HG02970 (cell line): Measurements from ENCODE around the gene TRIP13.
"Not testable (repeated sequence)": the region's sequence is repeated elsewhere in the genome, so short reads cannot be mapped to it uniquely, and the experiment has no call there.

Source experiments
- ATAC-seq: cut with Tn5 transposase; IDR thresholded peaks from one replicate; pipeline ENCODE4 v1.9.1; 2021; ENCODE audit warnings: mild to moderate bottlenecking, moderate library complexity, moderate number of reproducible peaks; ENCODE audit not compliant: unreplicated experiment, low FRiP score

The TRIP13 gene

DNA sequence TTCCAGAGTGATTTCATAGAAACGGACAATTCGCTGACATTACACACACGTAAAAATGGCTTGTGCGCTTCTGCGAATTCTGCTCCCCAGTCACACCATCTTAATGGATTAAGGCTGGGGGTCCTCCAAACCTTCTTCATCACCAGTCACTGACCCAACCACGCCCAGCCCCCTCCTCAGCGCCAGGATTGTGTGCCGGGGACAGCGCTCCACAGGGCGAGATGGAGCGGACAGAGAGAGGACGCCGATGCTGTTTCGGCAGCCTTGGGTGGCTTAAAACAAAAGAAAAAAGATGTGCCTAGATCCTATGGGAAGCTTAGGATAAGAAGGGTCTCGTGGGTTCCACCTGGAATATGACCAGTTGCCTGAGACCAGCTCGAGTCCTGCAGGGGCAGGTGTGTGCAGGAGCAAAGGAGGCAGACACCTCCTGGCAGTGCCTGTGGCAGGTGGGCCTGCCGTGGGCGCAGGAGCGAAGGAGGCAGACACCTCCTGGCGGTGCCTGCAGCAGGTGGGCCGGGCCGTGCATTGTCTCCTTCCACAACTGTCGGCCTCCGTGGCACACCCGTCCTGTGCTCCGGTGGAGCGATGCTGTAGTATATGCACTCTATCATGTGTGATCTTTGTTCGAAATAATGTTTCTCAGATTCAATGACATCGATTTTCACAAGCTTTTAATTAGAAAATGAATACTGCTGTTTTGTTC lies 20.9 kb upstream of the TRIP13 start:
- ATAC-seq = no peak

DNA sequence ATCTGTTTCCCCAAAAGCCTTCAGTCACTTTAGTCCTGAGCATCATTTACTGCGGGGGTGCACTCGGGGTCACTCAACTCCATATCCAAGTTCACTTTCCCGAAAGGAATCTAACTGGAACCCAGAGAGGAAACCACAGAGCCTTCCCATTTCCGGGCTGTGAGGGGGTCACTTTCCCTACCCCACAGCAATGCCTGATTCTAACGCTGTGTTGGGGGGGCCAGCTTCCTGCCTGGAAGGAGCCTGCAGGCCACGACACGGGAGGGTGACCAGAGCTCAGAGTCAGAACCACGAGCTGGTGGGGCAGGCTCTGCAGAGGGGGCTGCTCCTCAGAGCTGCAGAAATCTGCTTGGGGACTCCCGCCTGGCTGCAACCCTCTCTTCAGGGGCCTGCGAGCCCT lies 20.4 kb upstream of the TRIP13 start:
- no peak for ATAC-seq

DNA sequence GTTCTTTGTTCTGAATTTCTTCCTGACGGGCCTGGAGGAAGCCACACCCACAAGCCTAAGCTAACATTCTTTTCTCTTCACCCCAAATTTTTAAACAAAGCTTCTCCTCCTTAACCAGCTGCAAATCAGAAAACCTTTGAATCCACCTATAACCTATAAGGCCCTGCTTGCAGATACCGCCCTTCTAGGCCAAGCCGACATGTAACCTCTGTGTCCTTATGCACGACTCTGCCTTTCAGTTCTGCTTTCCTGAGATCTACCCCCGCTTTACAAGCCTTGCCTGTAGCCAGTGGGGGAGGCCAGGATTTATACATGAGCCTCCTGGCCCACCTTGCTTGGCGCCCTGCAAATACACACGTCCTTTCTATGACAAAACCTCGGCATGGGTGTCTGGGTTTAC lies 19.4 kb upstream of the TRIP13 start:
- no peak for ATAC-seq

DNA sequence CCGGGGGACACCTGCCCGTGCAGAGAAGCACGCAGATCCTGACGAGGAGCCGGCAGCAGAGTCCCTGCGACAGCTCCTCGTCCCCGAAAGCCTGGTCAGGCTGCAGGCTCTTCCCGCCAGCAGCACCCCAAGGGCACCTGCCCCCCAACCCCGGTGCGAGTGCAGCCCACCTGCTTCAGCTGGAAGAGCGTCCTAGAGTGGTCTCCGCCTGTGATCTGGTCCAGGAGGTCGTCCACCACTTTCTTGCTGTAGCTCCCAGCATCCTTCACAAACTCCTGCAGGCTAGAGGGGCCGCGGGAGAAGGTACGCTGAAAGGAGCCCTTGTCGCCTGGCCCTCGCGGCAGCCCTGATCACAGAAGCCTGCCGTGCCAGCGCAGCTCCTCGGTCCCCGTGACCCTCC lies 16.8 kb upstream of the TRIP13 start:
- ATAC-seq = no peak

DNA sequence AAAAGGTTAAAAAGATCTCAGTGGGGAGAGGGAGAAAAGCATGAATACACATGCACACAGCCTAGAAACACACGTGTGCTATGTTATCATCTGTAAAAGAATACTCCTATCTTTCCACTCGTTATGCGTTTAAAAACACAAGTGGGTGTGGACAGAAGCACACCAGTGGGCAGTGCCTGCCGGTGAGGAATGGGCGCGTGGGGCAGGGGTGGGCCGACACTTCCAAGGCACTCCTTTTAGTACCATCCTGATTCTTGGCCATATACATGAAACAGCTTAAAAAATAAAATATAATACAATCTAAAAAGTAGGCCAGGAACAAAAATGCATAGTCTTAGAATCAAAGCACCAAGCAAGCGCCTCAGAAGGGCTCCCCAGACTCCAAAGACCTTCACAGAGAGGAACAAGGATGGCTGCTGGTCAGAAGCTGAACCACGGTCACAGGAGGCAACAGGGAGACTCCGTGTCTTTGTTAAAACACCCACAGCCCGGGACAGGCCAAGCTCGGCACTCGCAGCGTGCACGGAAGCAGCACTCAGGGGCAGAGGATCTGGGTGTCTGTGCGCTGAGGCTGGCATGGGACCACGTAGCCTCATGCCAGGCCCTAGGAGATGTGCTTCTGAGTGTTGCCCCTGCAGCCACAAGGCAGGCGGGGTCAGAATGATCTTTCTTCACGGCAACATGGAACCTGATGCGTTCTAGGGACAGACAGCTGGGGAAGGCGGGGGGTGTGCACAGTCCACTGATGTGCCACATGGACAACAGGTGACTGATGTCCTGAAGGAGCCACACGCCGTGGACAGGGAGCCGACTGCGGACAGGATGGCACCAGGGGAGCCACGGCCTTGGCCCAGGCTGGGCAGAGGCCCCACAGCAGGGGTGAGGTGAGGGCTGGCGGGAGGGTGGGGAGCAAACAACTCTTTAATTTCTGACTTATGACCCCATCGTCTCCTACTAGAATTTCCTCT lies 16.0 kb upstream of the TRIP13 start:
- no peak for ATAC-seq

DNA sequence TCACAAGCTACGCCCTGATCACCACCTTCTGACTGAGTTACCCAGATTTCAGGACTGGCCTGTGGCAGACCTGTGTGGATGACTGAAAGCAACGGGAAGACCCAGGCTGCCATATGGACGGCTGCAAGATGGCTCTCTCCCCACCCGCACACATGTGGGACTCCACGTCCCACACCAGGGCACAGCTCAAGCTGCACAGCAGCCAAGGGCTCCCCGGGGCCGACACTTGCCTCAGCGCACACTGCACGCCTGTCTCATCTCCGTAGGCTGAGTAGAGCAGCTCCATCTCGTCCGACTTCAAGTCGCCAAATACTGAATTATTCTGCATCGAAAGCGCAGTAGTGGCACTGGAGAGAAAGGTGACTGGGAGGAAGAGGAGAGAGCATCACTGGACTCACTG lies 14.6 kb upstream of the TRIP13 start:
- ATAC-seq = no peak

DNA sequence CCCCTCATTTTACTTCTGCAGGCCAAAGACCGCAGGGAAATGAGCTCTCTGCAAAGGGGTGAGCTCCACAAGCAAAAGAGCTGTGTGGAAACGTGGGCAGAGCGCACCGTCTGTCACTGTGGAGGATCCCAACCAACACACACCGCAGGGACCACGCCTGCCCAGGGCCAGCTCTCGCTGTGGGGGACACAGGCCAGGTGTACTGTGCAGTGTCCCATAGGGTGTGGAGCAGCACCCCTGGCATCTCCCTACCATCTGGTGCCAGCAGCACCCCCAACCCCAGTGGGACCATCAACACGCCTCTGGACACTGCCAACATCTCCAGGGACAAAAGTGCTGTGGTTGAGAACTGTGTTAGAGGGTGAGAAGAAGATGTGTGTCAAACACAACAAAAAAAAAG lies 14.0 kb upstream of the TRIP13 start:
- not testable (repeated sequence) for ATAC-seq

DNA sequence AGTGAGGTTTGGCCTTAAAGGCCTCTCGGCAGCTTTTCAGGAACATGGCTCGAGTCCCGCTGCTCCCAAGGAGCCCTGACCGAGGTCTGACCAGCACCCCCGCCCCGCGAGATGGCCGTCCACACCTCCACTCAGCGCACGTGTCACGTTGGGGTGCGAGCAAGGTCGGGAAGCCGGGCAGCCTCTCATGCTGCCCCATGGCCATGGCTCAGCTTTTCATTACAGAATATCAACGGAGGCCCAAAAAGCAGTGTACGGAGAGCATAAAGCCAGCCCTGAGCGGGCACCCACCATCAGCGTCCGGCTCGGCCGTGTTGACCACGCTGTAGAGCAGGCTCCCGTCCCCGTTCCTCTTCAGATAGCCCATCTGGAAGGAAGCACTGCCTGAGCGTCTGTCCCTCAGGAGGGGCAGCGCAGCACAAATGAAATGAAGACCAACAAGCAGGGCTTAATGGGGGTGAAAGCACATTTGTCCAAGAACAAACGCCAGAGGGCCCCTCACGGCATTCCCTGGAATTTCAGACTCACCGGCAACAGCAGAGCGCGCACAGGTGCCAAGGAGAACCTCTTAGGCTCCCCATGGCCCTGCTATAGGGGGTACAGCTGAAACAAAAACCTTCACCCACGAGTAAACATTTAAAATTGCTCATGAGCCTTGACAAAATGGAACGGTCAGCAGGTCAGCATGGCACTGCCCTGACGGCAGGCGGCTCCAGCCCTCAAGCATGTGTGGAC lies 11.7 kb upstream of the TRIP13 start:
- no peak for ATAC-seq

DNA sequence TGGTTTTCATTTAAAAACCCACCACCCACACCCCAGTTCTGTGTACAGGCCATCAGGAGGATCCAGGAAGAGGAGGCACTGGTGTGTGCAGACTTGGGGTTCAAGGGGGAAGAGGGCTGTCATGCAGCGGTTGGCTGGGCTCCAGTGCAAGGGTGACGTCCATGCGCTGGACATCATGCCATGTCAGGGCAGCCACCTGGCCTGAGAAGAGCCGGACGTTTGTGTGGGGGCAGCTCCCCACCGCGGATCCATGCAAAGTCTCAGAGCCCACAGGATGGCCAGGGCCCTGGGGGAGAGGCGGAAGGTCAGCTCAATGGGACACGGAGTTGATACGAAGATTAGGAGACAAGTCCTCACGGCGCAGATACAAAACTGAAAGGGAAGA lies 11.1 kb upstream of the TRIP13 start:
- no peak for ATAC-seq

DNA sequence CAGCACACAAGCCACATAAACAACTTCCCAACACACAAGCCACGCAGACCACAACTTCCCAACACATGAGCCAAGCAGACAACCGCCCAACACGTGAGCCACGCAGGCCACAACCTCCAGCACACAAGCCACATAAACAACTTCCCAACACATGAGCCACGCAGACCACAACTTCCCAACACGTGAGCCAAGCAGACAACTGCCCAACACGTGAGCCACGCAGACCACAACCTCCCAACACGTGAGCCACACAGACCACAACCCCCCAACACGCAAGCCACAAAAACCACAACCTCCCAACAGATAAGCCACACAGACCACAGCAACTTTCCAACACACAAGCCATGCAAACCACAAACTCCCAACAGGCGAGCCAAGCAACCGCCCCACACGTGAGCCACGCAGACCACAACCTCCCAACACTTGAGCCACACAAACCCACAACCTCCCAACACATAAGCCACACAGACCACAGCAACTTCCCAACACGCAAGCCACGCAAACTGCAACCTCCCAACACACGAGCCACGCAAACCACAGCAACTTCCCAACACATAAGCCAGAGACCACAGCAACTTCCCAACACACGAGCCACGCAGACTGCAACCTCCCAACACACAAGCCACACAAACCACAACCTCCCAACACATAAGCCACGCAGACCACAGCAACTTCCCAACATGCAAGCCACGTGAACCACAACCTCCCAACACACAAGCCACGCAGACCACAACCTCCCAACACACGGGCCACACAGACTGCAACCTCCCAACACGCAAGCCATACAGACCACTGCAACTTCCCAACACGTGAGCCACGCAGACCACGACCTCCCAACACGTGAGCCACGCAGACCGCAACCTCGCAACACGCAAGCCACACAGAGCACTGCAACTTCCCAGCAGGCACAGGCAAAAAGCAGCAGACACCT lies 10.2 kb upstream of the TRIP13 start:
- no peak for ATAC-seq

DNA sequence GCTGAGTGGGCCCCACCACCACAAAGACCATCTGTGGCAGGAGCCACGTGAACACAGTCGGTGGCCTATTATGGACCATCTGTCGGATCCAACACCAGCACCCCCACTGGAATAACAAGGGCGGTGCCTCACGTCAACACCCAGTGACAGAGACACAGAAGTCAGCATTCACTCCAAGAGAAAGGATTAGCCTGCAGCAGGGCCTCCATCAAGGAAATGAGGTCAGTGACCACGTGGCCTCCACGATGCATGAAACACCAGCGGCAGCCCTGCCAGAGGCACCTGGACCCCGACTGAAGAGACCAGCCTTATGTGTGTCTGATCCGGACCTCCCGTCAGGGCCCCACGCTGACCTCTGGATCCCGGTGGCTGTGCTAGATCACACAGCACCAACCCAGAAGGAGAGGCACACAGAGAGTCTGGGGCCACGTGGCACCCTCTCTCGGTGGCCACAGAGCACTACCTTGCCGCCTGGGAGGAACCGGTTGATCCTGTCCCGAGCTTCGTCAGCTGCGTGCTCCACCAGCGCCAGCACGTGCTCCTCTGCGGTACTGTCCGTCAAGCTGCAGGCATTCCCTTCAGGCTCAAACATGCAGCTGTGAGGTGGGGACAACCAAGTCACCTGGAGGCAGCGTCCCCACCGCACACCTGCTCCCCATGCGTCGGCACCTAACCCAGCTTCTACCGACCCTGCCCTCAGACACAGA lies 9.1 kb upstream of the TRIP13 start:
- no peak for ATAC-seq

DNA sequence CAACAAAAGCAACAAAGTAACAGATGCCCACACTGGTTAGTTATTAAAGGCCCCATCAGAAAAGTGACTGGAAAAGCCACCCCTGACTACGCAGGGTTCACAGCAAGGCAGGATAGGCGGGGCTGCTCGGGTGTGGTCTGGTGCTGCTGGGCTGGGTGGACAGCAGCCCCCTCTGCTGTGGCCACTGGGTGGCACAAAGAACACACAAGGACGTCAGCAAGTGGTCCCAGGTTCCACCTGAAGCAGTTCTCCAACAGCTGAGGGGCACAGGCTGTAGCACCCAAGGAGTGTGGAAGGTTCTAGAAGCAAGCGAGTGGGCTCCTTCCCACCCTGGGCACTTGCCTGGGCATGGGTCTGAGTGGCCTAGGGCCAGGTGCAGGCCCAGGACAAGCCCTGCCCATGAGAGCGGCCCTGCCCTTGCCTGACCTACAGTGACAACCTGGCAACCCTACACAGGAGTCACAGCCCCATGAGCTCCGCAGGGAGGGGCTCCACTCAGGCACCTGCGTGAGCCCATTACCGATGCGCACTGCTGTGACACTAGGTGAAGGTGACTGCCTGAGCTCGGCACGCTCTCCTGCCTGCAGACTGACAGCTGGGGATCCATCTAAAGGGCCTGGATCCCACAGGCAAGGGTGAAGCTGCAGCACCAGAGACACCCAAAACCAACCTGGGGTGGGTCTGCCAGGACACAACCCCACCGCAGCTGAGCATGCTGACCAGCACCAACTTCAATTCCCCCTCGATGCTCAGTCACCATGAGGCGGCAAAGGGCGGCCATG lies 8.1 kb upstream of the TRIP13 start:
- no peak for ATAC-seq

DNA sequence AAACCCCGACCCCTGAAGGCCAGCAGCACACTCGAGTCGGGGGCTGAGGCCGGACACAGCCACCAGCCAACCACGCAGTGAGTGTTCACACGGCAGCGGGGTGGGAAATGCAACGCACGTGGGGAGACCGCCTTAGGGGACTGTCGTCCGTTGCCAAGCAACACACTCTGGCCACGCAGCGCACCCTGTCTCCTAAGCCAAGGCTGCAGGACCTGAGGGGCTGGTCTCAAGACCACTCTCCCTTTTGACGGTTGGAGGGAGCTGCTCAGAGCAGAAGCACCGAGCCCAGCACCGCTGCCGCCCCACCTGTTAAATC lies 7.6 kb upstream of the TRIP13 start:
- ATAC-seq = no peak

DNA sequence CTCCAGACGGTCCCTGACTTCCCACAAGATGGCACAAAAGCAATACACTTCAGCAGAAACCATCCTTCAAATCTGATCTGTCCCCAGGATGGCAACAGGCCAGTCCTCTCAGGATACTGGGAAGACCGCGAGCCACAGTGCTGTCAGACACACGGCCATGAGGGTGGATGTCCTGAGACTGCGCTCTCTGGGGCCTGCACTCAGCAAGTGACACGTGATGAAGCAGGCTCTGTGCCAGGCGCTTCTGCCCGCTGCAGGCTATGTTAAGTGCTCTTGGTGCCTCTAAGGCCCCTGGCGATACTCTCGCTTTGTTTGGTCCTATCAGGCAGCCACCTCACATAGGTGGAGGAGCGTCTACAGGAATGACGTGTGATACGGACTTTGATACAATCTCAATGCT lies 7.2 kb upstream of the TRIP13 start:
- no peak for ATAC-seq

DNA sequence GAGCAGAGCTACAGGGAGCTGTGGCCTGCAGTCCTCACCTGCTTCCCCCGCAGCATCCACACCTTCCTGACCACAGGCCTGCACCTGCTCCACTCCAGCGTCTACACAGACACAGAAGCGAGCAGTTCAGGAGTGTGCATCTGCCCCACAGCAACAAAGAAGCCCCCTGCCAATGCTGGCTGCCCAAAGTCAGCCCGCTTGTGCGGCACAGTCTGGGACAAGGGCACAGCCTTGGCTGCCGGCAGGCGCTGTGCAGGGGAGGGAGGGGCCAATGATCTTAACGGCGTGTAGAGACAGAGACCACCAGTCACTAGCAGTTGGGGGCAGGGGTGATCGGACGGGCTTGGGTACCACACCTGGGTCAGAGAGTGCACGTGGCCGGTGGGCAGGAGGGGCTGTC lies 6.6 kb upstream of the TRIP13 start:
- ATAC-seq = no peak

DNA sequence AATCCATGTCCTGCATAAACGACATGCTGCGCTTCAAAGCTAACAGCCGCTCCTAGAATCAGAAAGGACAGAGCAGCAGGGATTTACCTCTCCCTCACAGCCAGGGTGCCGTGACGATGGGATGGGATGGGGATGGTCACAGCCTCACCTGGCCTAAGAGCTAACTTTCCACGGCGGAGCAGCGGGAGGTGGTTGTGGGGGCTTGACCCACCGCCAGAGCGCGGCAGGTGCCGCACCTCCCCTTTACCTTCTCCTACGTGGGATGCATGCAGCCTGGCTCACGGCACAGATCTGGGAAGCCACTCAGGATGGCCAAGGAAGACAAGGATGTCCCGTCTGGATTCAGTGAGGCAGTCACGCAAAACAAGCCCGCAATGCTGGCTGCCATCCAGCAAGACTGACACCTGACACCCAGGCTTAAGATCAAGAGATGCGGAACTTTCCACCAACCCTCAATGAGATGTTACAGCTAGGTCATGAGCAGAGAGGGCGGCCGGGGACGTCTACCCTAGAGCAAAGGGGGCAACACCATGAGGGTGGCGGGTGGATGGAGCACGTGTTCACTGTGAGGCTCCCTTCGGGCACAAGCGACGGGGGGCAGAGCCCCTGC lies 5.9 kb upstream of the TRIP13 start:
- no peak for ATAC-seq

DNA sequence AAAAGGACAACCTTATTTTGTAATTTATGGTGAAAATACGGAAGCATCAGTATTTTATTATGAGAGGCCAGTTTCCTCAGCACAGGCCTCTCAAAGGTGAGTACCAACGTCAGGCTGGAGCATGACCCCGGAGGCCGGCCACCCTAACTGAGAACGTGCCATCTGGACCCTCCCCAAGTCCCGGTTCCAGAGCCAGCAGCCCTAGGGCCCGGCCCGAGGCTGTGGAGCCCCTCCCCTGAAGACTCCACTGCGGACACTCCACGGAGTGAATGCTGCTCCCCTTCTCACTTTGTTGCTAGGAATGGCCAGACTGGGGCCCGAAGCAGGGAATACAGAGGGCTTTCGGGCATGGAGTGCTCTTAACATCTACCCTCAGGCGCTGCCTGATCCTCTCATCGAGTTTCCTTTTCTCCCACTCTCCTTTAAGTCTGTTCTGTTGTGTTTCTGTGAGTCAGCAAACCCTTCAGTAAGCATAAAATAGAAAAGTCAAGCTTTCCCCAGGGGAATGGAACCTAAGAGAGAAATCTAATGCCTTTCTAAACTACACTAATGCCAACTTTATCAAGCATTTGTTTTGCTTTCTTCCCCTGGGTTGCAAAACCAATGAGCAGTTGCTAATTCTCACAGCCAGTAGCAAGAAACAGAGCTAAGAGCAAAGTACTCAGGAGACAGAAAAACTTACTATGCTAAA lies 4.6 kb upstream of the TRIP13 start:
- no peak for ATAC-seq

DNA sequence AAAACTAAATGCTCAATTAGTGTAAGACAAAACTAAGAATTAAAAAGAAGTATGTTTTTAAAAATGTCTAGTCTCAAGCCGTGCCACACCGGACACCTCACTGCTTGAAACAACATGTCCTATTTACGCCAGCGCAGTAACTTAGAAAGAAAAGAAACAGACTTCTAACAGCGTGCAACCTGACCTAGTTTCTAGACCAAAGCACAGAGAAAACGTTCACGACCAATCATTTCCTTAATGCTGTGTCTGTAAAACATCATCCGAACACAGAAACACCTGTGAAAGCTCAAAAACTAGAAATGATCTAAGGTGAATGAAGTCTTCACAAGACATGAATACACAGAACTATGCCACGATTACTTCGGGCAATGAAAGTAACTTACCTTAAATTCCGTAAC lies 4.0 kb upstream of the TRIP13 start:
- no peak for ATAC-seq
